ENCODE results near the gene C11orf21. TPM values are rescaled to one million over a fixed set of nuclear protein-coding genes. Genes with fewer than 3 reads are reported as not detected.

The C11orf21 gene
- polyA plus RNA-seq, 1 of the 3 experiments (the other 2 are of a cell fraction), result 0.03 TPM

- Histone ChIP-seq H3K79me2 (ENCODE audit: insufficient read depth) (no peaks in the 10 kb centered on the region), H3K9ac (no peak overlapping the region), H3K4me2 (no peak overlapping the region), H3K36me3 (replicated peaks in 1 of 2; ENCODE audit: control insufficient read depth in 1 of 2, insufficient read depth in 2 of 2, low read length in 1 of 2) (no peaks in the 10 kb centered on the region), H3K27me3 (ENCODE audit: insufficient read depth) (no peaks in the 10 kb centered on the region; the same call in 1 of the 2 replicates), H3F3A (replicated peaks; ENCODE audit: insufficient read depth) (no peaks in the 10 kb centered on the region), H3K4me3 (ENCODE audit: low read depth in 2 of 2, low read length in 1 of 2) (no peak overlapping the region), H2AFZ (ENCODE audit: low read depth) (no peak overlapping the region), H3K9me2 (no peaks in the 10 kb centered on the region), H4K20me1 (ENCODE audit: insufficient read depth) (no peaks in the 10 kb centered on the region), H3K4me1 (ENCODE audit: control insufficient read depth in 1 of 2, insufficient read depth in 2 of 2, low read depth in 1 of 2, low read length in 1 of 2) (no peaks in the 10 kb centered on the region), H3K9me3 (no peaks in the 10 kb centered on the region), H3K27ac (ENCODE audit: low read depth in 2 of 2, low read length in 1 of 2) (no peak overlapping the region)
- ChIA-PET CTCF (interaction anchor here (0.6 to 1.5 kb wide), 5 partner anchors 9 to 901 kb away, joined by 3 to 5 read pairs (median 3); no protein-coding TSS in a partner anchor), POLR2A (no interaction called here)
- no peak for TF ChIP-seq ELF1 (IDR thresholded peaks at IDR 0.05)
- no peak for TF ChIP-seq USF2 (IDR thresholded peaks at IDR 0.05; ENCODE audit: borderline replicate concordance, low read depth, low read length)
- TF ChIP-seq GABPA (IDR thresholded peaks at IDR 0.05; ENCODE audit: low read depth), result no peak
- TF ChIP-seq RAD21 (IDR thresholded peaks at IDR 0.05; ENCODE audit: low read length), result no peak
- TF ChIP-seq JUND (IDR thresholded peaks at IDR 0.05), result no peak
- TF ChIP-seq TCF12 (IDR thresholded peaks at IDR 0.05), result no peak
- no peak for TF ChIP-seq MAX (IDR thresholded peaks at IDR 0.05; ENCODE audit: low read depth)
- no peak for DNase-seq
- WGBS (ENCODE audit: low lambda C conversion rate), result 54% methylated on average over 10 of the region's 10 CpGs
Measured at GRCh38 chr11:2289859-2290258, 11.9 kb downstream of the C11orf21 start.

GRCh38 chr11:2289350-2289749 is 12.4 kb downstream of the C11orf21 start:
- H2AFZ ChIP-seq (ENCODE audit: low read depth), result no peak overlapping the region
- no peak for TF ChIP-seq RCOR1 (IDR thresholded peaks at IDR 0.05; ENCODE audit: low read length)
- TF ChIP-seq RXRA (IDR thresholded peaks at IDR 0.05; ENCODE audit: borderline replicate concordance, low read depth), result no peak
- TF ChIP-seq MAX (IDR thresholded peaks at IDR 0.05; ENCODE audit: low read depth), result no peak
- no peak for TF ChIP-seq USF1 (IDR thresholded peaks at IDR 0.05; ENCODE audit: borderline replicate concordance, low read depth)
- TF ChIP-seq FOXM1 (IDR thresholded peaks at IDR 0.05; ENCODE audit: low read depth), result no peak
- no peak for TF ChIP-seq SIN3A (IDR thresholded peaks at IDR 0.05; ENCODE audit: borderline replicate concordance, low read depth, low read length)
- no peak for TF ChIP-seq GATA2 (CRISPR knock-in tag; IDR thresholded peaks at IDR 0.05)
- no peak for TF ChIP-seq REST (IDR thresholded peaks at IDR 0.05; ENCODE audit: low read depth, low read length)
- TF ChIP-seq IRF3 (IDR thresholded peaks at IDR 0.05; ENCODE audit: low read depth, low read length), result no peak
- TF ChIP-seq GABPA (IDR thresholded peaks at IDR 0.05; ENCODE audit: low read depth), result no peak
- TF ChIP-seq MEF2A (IDR thresholded peaks at IDR 0.05; ENCODE audit: borderline replicate concordance, low read depth), result no peak
- no peak for TF ChIP-seq ELF1 (IDR thresholded peaks at IDR 0.05)
- TF ChIP-seq TAF1 (IDR thresholded peaks at IDR 0.05; ENCODE audit: borderline replicate concordance, low read depth, low read length), result no peak
- TF ChIP-seq MXI1 (IDR thresholded peaks at IDR 0.05; ENCODE audit: low read depth, low read length), result no peak
- TF ChIP-seq SMC3 (IDR thresholded peaks at IDR 0.05; ENCODE audit: low read depth, low read length), result no peak
- TF ChIP-seq FOXJ3 (CRISPR knock-in tag; IDR thresholded peaks at IDR 0.05), result no peak
- no peaks in the 10 kb centered on the region for H3K4me1 ChIP-seq (ENCODE audit: control insufficient read depth in 1 of 2, insufficient read depth in 2 of 2, low read depth in 1 of 2, low read length in 1 of 2)
- POLR2A ChIA-PET, result no interaction called here
- H3K79me2 ChIP-seq (ENCODE audit: insufficient read depth), result no peaks in the 10 kb centered on the region
- CTCF ChIA-PET, result interaction anchor here (0.8 to 1.0 kb wide), 2 partner anchors 15 to 902 kb away, joined by 3 read pairs; no protein-coding TSS in a partner anchor
- H3K4me2 ChIP-seq, result no peak overlapping the region
- H3F3A ChIP-seq (replicated peaks; ENCODE audit: insufficient read depth), result no peaks in the 10 kb centered on the region
- H3K36me3 ChIP-seq (replicated peaks in 1 of 2; ENCODE audit: control insufficient read depth in 1 of 2, insufficient read depth in 2 of 2, low read length in 1 of 2), result no peaks in the 10 kb centered on the region
- H3K9me3 ChIP-seq, result no peaks in the 10 kb centered on the region
- WGBS (ENCODE audit: low lambda C conversion rate), result 79% methylated on average over 6 of the region's 6 CpGs
- H3K27me3 ChIP-seq (ENCODE audit: insufficient read depth), result no peaks in the 10 kb centered on the region; the same call in 1 of the 2 replicates
- H3K9ac ChIP-seq, result no peak overlapping the region
- no peak for DNase-seq
- H3K4me3 ChIP-seq (ENCODE audit: low read depth in 2 of 2, low read length in 1 of 2), result no peak overlapping the region
- H4K20me1 ChIP-seq (ENCODE audit: insufficient read depth), result no peaks in the 10 kb centered on the region
- H3K9me2 ChIP-seq, result no peaks in the 10 kb centered on the region
- no peak overlapping the region for H3K27ac ChIP-seq (ENCODE audit: low read depth in 2 of 2, low read length in 1 of 2)
